RWPE1 (cell line): Measurements from ENCODE around the gene FAM43B.
A peak's percentile ranks its signal among the peaks of the same experiment; 100 is the strongest.

Experiments
- CTCF ChIA-PET: fragments of 350-600 bp; sonication (Branson Sonifier 250); formaldehyde crosslinking; extraction: SDS; loops from one replicate; lab custom pipeline; 2021; lab: Yijun Ruan, JAX
- POLR2A ChIA-PET: fragments of 400-600 bp; formaldehyde crosslinking; extraction: SDS; loops from one replicate; lab custom pipeline; 2020; ENCODE audit warnings: antibody characterized with exemption; ENCODE audit not compliant: low non-redundant PET; lab: Yijun Ruan, JAX
- DNase-seq: peaks from one replicate; pipeline ENCODE4 v3.0.0; 2012; ENCODE audit warnings: low spot score
- H3K27ac ChIP-seq: fragments of 450-650 bp; 2 replicates; pipeline ENCODE4 v1.5.1; 2017
- TF ChIP-seq, protein P1 (sequence below): fragments of 450-650 bp; conservative IDR thresholded peaks from 2 replicates; pipeline ENCODE4 v1.5.1; 2017; ENCODE audit warnings: low read depth, mild to moderate bottlenecking

Gene FAM43B

GRCh38 chr1:20588634-20589225, 36.4 kb downstream of the FAM43B start, which contains the start of gene CDA:
Gene CDA, plus strand, starts transcription at chr1:20589097. Its CDS starts 33 bp downstream, at chr1:20589130.
- ChIA-PET POLR2A (no interaction called here), CTCF (interaction anchor here (0.7 to 2.5 kb wide), 2 partner anchors 10 to 45 kb away, joined by 3 to 10 read pairs; partner anchors contain the start of gene PINK1)
- TF ChIP-seq, protein P1, sequence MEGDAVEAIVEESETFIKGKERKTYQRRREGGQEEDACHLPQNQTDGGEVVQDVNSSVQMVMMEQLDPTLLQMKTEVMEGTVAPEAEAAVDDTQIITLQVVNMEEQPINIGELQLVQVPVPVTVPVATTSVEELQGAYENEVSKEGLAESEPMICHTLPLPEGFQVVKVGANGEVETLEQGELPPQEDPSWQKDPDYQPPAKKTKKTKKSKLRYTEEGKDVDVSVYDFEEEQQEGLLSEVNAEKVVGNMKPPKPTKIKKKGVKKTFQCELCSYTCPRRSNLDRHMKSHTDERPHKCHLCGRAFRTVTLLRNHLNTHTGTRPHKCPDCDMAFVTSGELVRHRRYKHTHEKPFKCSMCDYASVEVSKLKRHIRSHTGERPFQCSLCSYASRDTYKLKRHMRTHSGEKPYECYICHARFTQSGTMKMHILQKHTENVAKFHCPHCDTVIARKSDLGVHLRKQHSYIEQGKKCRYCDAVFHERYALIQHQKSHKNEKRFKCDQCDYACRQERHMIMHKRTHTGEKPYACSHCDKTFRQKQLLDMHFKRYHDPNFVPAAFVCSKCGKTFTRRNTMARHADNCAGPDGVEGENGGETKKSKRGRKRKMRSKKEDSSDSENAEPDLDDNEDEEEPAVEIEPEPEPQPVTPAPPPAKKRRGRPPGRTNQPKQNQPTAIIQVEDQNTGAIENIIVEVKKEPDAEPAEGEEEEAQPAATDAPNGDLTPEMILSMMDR = no peak
- peak; percentile 82 for DNase-seq
- H3K27ac ChIP-seq = no peak within 1 kb of the TSS

DNA sequence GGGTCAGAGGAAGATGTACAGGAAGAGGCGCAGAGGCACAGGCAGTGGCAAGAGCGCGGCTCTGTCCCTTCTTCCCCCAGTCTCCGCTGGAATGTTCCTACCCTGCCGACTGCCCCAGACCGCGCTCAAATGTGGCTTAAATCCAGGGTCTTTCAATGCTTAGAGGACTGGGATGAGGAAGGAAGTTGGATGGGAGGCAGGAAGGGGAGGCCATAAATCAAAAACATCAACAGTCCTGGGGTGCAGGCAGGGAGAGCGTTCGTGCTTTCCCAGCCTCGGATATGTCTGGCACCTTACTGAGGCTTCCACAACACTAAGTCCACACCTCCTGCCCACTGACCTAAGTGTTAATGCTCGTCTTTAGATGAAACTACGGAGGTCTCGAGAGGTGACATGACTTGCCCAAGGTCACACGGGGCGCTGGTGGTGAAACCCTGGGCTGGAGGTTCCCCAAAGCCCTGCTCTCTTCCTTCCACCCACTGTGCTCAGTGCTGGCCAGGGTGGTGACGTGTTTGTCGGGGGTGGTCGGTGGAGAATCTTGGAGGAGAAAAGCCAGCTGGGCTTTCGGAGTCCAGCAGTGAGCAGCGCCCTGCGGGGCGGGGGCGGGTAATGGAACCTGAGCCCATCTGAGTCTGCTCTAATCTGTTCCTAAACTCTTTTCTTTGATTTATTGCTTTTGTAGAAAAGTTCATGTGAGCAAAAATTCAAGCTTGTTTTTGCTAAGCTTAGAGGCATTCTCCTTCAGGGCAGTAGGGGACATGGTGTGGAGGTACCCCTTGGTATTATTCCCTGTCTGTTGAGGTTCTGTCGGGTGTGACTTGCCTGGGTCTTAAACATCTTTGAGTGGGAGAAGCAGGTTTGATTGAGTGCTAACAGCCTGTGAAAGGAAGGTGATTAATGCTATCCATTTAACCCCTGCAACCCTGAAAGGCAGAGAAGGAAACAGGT, 37.2 kb downstream of the FAM43B start:
- POLR2A ChIA-PET = no interaction called here
- no peak for DNase-seq
- CTCF ChIA-PET = interaction anchor here (1.0 to 2.5 kb wide), 2 partner anchors 18 to 44 kb away, joined by 4 to 10 read pairs; partner anchors contain the start of gene PINK1
- TF ChIP-seq, protein P1 = no peak
- H3K27ac ChIP-seq = no peak overlapping the region

DNA sequence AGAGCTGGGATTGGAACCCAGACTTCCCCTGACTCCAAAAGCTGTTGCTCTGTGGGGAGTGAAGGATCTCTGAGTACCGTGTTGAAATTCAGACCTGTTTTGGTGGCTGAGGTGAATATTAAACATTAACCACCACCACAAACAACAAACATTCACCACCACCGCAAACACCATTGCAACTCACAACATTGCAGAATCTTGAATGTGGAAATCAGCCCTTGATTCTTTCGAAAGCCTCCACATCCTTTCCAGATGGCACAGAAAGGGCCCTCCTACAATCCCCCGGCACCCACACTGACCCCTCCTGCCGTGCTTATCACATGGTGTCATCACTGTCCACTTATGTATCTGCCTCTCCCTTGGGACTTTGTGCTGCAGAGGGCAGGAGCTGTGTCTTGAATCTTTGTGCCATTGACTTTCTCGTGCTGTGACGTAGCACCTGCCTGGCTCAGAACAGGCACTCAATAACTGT, 38.0 kb downstream of the FAM43B start:
- no peak for DNase-seq
- POLR2A ChIA-PET = no interaction called here
- TF ChIP-seq, protein P1 = no peak
- CTCF ChIA-PET = interaction anchor here (1.0 to 2.5 kb wide), 2 partner anchors 17 to 43 kb away, joined by 4 to 10 read pairs; partner anchors contain the start of gene PINK1
- H3K27ac ChIP-seq = no peak overlapping the region

GRCh38 chr1:20593756-20594155, 41.4 kb downstream of the FAM43B start:
- ChIA-PET CTCF (interaction anchor here (0.6 to 1.2 kb wide), 2 partner anchors 39 to 1022 kb away, joined by 4 to 6 read pairs; no protein-coding TSS in a partner anchor), POLR2A (interaction anchor here (1.1 kb wide), 1 partner anchor 40 kb away, joined by 3 read pairs; no protein-coding TSS in a partner anchor)
- TF ChIP-seq, protein P1 = no peak
- H3K27ac ChIP-seq = no peak overlapping the region
- no peak for DNase-seq

DNA sequence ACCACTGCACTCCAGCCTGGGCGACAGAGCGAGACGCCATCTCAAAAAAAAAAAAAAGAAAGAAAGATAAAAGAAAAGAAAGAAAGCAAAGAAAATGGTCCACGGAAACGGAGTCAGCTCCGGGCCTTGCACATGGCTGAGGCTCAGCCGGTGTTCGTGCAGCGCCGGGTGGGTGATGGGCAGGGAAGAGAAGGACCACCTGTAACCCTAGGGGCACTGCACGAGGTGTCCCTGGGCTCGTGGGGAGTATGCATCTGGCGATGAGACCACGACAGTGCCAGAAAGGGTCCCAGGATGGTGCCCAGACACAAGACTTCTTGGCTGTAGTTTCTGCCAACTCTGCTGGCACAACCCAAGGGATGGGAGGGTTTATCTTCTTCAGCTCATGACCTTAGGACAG, 42.4 kb downstream of the FAM43B start:
- TF ChIP-seq, protein P1 = no peak
- CTCF ChIA-PET = interaction anchor here (0.5 to 1.2 kb wide), 2 partner anchors 38 to 234 kb away, joined by 3 to 6 read pairs; no protein-coding TSS in a partner anchor
- no peak overlapping the region for H3K27ac ChIP-seq
- POLR2A ChIA-PET = no interaction called here
- no peak for DNase-seq

- no peak for DNase-seq
- no peak overlapping the region for H3K27ac ChIP-seq
- ChIA-PET CTCF (interaction anchor here (0.6 to 0.7 kb wide), 2 partner anchors 33 to 37 kb away, joined by 3 read pairs; no protein-coding TSS in a partner anchor), POLR2A (no interaction called here)
- TF ChIP-seq, protein P1 = no peak
Measured at GRCh38 chr1:20596106-20596505, 43.7 kb downstream of the FAM43B start.
